Cardiac septum (tissue), 1 donor: ENCODE measurements around the gene ZNF423. TPM values are rescaled to one million over a fixed set of nuclear protein-coding genes. Genes with fewer than 3 reads are reported as not detected.

ENCODE experiments used
- DNase-seq: peaks from one replicate; pipeline ENCODE4 v3.0.0-alpha.2; 2020; ENCODE audit warnings: low spot score
- intact Hi-C: fragments of 100-400 bp; cut with DNase I; formaldehyde crosslinking; loops from one replicate; pipeline ENCODE4 v1.14.0; 2022
- total RNA-seq: library from RNA; stranded (reverse); fragmentation: NEBNext Ultra II Directional; extraction: Animal tissue kit (Norgen Biotek cat#: 25700); gene quantifications from one replicate; pipeline ENCODE4 v1.2.1, GENCODE V29; 2021
- donor health status: DM: no; HTN: no; CAD: no.

The ZNF423 gene
- total RNA-seq, 1 donor from 2014 or later = 8.6 TPM

GRCh38 chr16:49716339-49716934, 139.5 kb downstream of the ZNF423 start:
- intact Hi-C loops = no loop called here
- no peak for DNase-seq

DNA sequence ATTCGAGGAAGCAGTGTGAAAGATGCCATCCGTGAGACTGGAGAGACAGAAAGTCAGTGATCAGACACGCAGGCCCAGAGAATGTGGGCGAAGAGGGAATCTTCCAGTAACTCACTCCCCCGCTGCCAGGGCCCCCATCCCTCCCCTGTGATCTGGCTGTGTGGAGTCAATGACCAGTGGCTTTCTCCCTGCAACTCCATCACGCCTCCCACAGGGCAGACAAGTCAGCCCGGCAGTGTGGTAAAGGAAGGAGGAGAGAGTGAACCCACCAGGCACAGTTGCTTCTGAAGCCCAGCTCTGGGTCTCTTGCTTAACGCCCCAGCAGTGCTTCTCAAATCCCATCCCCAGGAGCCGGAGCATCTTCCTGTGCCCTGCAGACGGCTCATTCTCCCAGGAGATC, 142.1 kb downstream of the ZNF423 start:
- intact Hi-C loops = no loop called here
- DNase-seq = no peak

- no peak for DNase-seq
- intact Hi-C loops = no loop called here
Observed at GRCh38 chr16:49712542-49712941, 143.4 kb downstream of the ZNF423 start.

- DNase-seq = no peak
- intact Hi-C loops = no loop called here
Observed at GRCh38 chr16:49712106-49712505, 143.8 kb downstream of the ZNF423 start.

DNA sequence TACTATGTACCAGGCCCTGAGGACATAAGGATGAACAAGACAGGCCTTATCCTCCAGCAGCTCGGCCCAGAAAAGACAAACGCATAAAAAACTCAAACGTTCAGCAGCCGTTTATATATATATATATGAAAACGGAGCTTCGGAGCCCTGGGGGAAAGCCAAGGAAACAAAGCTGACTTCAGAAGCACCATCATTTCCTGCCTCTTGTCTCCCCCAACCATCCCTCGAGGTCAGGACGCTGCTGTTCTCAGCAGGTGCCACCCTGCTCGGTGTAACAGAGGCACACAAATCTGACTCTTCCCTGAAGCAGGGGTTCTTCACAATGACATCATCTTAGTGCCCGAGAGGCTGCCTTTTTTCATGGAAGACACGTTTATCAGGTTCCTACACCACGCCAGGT, 146.9 kb downstream of the ZNF423 start:
- intact Hi-C loops = no loop called here
- DNase-seq = no peak

GRCh38 chr16:49708491-49708890, 147.4 kb downstream of the ZNF423 start:
- no peak for DNase-seq
- intact Hi-C loops = no loop called here

DNA sequence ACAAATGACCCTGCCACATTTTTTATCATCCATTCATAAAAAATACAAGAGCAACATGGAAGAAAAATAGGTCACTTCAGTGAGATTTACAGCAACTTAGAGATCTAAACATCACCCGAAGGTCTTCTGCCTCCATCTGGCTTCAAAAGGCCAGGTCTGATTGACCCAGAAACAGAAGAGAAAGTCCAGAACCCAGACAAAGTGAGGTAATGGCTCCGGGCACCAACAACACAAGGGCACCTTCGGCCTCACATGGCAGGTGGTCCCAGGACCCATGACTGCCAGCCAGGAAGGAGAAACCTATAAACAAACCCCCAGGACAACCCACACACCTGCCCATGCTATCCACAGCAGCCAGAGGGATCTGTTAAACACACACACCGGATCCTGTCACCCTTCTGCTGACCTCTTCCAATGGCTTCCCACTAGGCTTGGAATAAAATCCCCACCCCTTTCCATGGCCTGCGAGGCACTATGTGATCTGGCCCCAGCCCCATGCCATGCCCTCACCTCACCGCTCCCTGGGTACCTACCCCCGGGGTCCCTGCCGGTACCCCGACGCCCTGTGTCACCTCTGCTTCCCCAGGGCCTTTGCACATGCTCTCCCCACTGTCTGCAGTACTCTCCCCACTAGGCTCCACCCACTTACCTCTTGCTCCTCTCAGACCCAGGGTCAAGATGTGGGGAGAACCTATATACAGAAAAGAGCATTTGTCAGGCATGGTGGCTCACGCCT, 149.1 kb downstream of the ZNF423 start:
- no peak for DNase-seq
- intact Hi-C loops = no loop called here

DNA sequence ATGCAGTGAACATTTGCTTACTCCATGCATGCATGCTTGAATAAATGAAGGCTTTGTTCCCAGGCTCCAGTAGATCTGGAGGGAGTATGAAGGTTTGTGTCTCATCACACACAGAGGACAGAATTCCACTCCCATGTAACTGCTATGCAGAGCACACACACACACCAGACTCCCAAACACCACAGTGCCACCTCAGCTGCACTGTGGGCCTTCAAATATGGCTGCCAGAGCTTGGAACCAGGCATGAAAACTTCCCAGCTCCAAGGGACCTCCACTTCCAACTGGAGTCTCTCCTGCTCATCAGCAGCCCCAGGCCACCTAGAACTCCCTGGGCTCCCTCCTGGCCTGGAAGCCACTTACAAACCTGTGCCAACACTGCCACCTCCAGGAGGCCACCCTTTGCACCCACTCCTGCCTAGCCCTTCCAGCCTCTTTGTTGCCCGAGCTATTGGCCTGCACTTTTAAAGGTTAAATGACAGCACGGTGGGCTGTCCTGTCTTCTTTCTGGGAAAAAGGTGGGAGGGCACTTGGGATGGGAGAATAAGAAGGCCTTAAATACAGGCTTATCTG, 151.2 kb downstream of the ZNF423 start:
- intact Hi-C loops = no loop called here
- no peak for DNase-seq

DNA sequence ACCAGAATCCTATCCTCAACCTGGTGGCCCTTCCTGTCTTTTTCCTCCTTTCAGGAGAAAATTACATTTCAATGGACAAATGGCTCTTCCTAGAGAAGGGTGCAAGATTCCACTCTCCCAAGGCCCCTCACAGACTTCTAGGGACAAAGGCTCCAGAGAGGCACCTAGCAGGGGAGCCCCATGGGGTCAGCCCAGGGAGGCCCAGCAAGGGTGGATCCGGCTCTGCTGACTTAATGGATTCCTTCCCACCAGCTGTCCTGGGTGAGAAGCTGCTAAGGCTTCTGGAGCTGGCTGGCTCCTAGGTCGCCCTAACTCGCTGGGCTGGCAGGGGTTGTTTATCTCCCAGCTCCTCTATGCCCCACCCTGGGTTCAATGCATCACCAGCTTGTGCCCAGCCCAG, 152.4 kb downstream of the ZNF423 start:
- intact Hi-C loops = no loop called here
- DNase-seq = no peak

GRCh38 chr16:49701789-49702494, 154.0 kb downstream of the ZNF423 start:
- DNase-seq = no peak
- intact Hi-C loops = no loop called here

GRCh38 chr16:49701065-49701685, 154.7 kb downstream of the ZNF423 start:
- intact Hi-C loops = no loop called here
- no peak for DNase-seq

DNA sequence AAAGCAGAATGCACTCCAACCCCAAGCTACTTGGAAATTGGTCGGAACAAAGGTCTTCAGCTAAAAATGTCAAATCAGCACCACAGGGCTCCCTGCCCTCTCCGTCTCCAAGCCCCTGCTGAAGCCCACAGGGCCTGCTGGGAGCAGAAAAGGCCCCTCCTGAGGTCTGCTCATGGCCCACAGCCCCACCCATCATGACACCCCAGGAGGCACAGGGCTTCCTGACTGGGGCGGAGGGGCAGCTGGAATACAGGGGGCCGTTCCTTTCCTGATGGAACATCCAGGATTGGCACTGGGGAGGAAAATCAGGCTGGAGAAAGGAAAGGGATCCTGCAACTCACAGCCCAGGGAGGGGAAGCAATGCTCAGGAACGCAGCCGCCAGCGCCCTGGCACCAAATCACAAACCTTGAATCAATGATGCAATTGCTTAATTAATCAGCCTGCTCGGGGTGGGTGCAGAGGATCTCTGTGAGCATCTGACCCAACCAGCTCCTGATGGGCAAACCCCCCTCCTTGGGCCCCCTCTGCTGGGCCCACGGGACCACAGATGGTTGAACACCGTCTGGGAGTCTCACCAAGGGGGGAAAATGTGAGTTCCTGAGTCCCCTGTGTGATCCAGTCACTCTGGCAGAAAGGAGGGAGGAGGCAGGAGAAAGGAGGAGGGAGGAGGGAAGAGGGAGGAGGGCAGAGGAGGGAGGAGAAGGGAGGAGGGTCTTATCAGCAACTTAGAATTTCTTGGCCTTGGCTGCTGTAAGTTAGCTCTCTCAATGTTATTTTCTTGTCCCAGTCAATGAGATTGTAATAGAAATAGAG, 155.5 kb downstream of the ZNF423 start:
- DNase-seq = no peak
- intact Hi-C loops = no loop called here

GRCh38 chr16:49699841-49700175, 156.1 kb downstream of the ZNF423 start:
- no peak for DNase-seq
- intact Hi-C loops = loop anchor here (5.0 kb wide), 1 partner anchor 157 kb away; the partner anchor contains the start of gene ZNF423

- intact Hi-C loops = loop anchor here (5.0 kb wide), 1 partner anchor 158 kb away; the partner anchor contains the start of gene ZNF423
- no peak for DNase-seq
Observed at GRCh38 chr16:49698931-49699840, 156.7 kb downstream of the ZNF423 start.

GRCh38 chr16:49698453-49698815, 157.5 kb downstream of the ZNF423 start:
- intact Hi-C loops = loop anchor here (5.0 kb wide), 1 partner anchor 159 kb away; the partner anchor contains the start of gene ZNF423
- DNase-seq = no peak

GRCh38 chr16:49697631-49698452, 158.1 kb downstream of the ZNF423 start:
- intact Hi-C loops = loop anchor here (5.0 kb wide), 1 partner anchor 159 kb away; the partner anchor contains the start of gene ZNF423
- no peak for DNase-seq

DNA sequence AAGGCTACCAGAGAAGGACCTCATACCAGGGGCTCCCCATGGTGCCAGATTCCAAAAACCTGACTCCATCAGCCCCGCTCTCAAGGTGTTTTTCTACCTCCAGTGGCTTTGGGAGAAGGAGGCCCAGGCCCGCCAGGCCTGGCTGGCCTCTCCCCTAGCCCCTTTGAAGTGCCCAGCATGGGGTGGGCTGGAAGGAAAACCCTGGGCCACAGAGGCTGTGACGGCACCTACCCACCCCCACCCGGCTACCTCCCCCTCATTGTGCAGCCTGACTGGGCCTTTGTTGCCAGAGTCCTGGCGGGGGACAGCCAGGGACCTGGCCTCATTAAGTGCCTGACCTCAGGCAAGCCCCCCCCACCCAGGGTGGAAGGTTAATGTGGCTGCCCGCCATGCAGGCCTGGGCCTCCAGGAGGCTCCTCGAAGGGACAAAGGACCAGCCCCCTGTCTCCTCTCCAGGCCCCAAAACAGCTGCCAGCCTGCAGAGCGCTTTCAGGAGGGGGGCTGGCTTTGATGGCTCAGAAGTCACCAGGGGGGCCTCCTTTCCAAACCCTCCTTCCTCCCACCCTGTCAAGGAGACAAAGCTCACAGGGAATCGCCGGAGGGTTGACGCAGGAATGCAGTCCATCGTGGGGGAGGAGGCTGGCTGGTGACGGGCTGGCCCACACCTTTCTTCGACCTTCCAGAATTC, 159.4 kb downstream of the ZNF423 start:
- DNase-seq = no peak
- intact Hi-C loops = loop anchor here (5.0 kb wide), 1 partner anchor 161 kb away; the partner anchor contains the start of gene ZNF423
